Activated CD4-positive, alpha-beta T cell treated with anti-CD3 and anti-CD28 coated beads, Interleukin-2, amount 10 ng/mL, durations not matched to agents 7 days and 5 days (primary cell): ENCODE data around the gene MAPK1. TPM values are rescaled to one million over a fixed set of nuclear protein-coding genes. Genes with fewer than 3 reads are reported as not detected.
"Not testable (repeated sequence)": the region's sequence is repeated elsewhere in the genome, so short reads cannot be mapped to it uniquely, and the experiment has no call there.

ENCODE experiments used
- CTCF ChIA-PET: fragments of 350-600 bp; sonication (Branson Sonifier 250); formaldehyde crosslinking; loops from one replicate; lab custom pipeline; 2021; ENCODE audit warnings: antibody characterized with exemption; lab: Charles Lee
- POLR2A ChIA-PET: fragments of 350-600 bp; sonication (Branson Sonifier 250); formaldehyde crosslinking; loops from one replicate; lab custom pipeline; 2021; ENCODE audit warnings: antibody characterized with exemption; lab: Charles Lee
- DNase-seq: peaks from one replicate; pipeline ENCODE4 v3.0.0-alpha.2; 2020
- H3K27ac Mint-ChIP-seq: one replicate; pipeline ENCODE4 v1.8.0; 2021; ENCODE audit warnings: mild to moderate bottlenecking, moderate library complexity, mixed read lengths
- H3K27me3 Mint-ChIP-seq: one replicate; pipeline ENCODE4 v1.8.0; 2021; ENCODE audit warnings: mixed read lengths
- H3K36me3 Mint-ChIP-seq: one replicate; pipeline ENCODE4 v1.8.0; 2021; ENCODE audit warnings: low read depth, mixed read lengths
- H3K4me1 Mint-ChIP-seq: one replicate; pipeline ENCODE4 v1.8.0; 2021; ENCODE audit warnings: mixed read lengths
- H3K4me3 Mint-ChIP-seq: one replicate; pipeline ENCODE4 v1.8.0; 2021; ENCODE audit warnings: mild to moderate bottlenecking, moderate library complexity, mixed read lengths
- H3K9me3 Mint-ChIP-seq: one replicate; pipeline ENCODE4 v1.8.0; 2021; ENCODE audit warnings: mixed read lengths
- total RNA-seq, 2 experiments: library from RNA; stranded (reverse); gene quantifications; one replicate each; pipeline ENCODE4 v1.2.3, GENCODE V29; 2021

MAPK1 gene
- total RNA-seq, 2 experiments from 2014 or later = 123 to 139 TPM

- Mint-ChIP-seq H3K4me1 (peaks cover 62% of the 10 kb centered on the region), H3K27me3 (no peaks in the 10 kb centered on the region), H3K27ac (no peak overlapping the region), H3K4me3 (no peak overlapping the region), H3K36me3 (peaks cover 15% of the 10 kb centered on the region), H3K9me3 (no peaks in the 10 kb centered on the region)
- POLR2A ChIA-PET = no interaction called here
- CTCF ChIA-PET = no interaction called here
- DNase-seq = no peak
These were observed 10.6 kb downstream of the MAPK1 start for GRCh38 chr22:21856868-21857267.

- H3K36me3 Mint-ChIP-seq = peaks cover 15% of the 10 kb centered on the region
These were observed 11.2 kb downstream of the MAPK1 start for GRCh38 chr22:21856197-21856596.

GRCh38 chr22:21855676-21856075 lies 11.8 kb downstream of the MAPK1 start:
- DNase-seq = no peak
- Mint-ChIP-seq H3K9me3 (no peaks in the 10 kb centered on the region), H3K27me3 (no peaks in the 10 kb centered on the region), H3K4me3 (no peak overlapping the region), H3K4me1 (peaks cover 55% of the 10 kb centered on the region), H3K36me3 (peaks cover 15% of the 10 kb centered on the region), H3K27ac (no peak overlapping the region)
- ChIA-PET POLR2A (no interaction called here), CTCF (no interaction called here)

More at GRCh38 chr22:21856197-21856596, 11.2 kb downstream of the MAPK1 start:
- no peak overlapping the region for H3K27ac Mint-ChIP-seq
- H3K4me1 Mint-ChIP-seq = peaks cover 56% of the 10 kb centered on the region
- POLR2A ChIA-PET = no interaction called here
- H3K4me3 Mint-ChIP-seq = no peak overlapping the region
- CTCF ChIA-PET = no interaction called here
- no peaks in the 10 kb centered on the region for H3K27me3 Mint-ChIP-seq
- no peaks in the 10 kb centered on the region for H3K9me3 Mint-ChIP-seq
- DNase-seq = no peak

- Mint-ChIP-seq H3K9me3 (peaks cover 4% of the 10 kb centered on the region), H3K27me3 (no peaks in the 10 kb centered on the region), H3K27ac (no peak overlapping the region), H3K4me3 (no peak overlapping the region), H3K36me3 (peaks cover 18% of the 10 kb centered on the region), H3K4me1 (peaks cover 21% of the 10 kb centered on the region)
- no peak for DNase-seq
- ChIA-PET CTCF (no interaction called here), POLR2A (no interaction called here)
These were observed 16.8 kb downstream of the MAPK1 start for GRCh38 chr22:21850660-21851059.

GRCh38 chr22:21849489-21849888 lies 18.0 kb downstream of the MAPK1 start:
- H3K36me3 Mint-ChIP-seq = peaks cover 18% of the 10 kb centered on the region
- no peaks in the 10 kb centered on the region for H3K27me3 Mint-ChIP-seq
- H3K4me3 Mint-ChIP-seq = no peak overlapping the region
- DNase-seq = no peak
- H3K9me3 Mint-ChIP-seq = peaks cover 4% of the 10 kb centered on the region
- CTCF ChIA-PET = no interaction called here
- POLR2A ChIA-PET = no interaction called here
- H3K4me1 Mint-ChIP-seq = peaks cover 21% of the 10 kb centered on the region
- no peak overlapping the region for H3K27ac Mint-ChIP-seq

- Mint-ChIP-seq H3K4me1 (peaks cover 15% of the 10 kb centered on the region), H3K36me3 (peaks cover 15% of the 10 kb centered on the region)
- H3K9me3 Mint-ChIP-seq, H3K4me3 Mint-ChIP-seq, CTCF ChIA-PET, H3K27ac Mint-ChIP-seq, DNase-seq, POLR2A ChIA-PET, H3K27me3 Mint-ChIP-seq: not testable (repeated sequence)
These were observed 19.4 kb downstream of the MAPK1 start for GRCh38 chr22:21848057-21848456.

GRCh38 chr22:21845558-21846453 lies 21.6 kb downstream of the MAPK1 start:
- H3K4me1 Mint-ChIP-seq = peaks cover 13% of the 10 kb centered on the region
- H3K4me3 Mint-ChIP-seq = no peak overlapping the region
- H3K27me3 Mint-ChIP-seq = no peaks in the 10 kb centered on the region
- H3K36me3 Mint-ChIP-seq = peaks cover 13% of the 10 kb centered on the region
- ChIA-PET CTCF (interaction anchor here (0.6 to 1.0 kb wide), 2 partner anchors 19 to 556 kb away, joined by 3 read pairs; no protein-coding TSS in a partner anchor), POLR2A (no interaction called here)
- H3K27ac Mint-ChIP-seq = no peak overlapping the region
- DNase-seq = no peak
- peaks cover 4% of the 10 kb centered on the region for H3K9me3 Mint-ChIP-seq

GRCh38 chr22:21842946-21843345 lies 24.5 kb downstream of the MAPK1 start:
- Mint-ChIP-seq H3K4me3 (no peak overlapping the region), H3K9me3 (peaks cover 1% of the 10 kb centered on the region), H3K36me3 (peaks cover 5% of the 10 kb centered on the region), H3K27me3 (no peaks in the 10 kb centered on the region), H3K4me1 (peaks cover 20% of the 10 kb centered on the region), H3K27ac (no peak overlapping the region)
- ChIA-PET POLR2A (no interaction called here), CTCF (interaction anchor here (1.1 kb wide), 1 partner anchor 22 kb away, joined by 3 read pairs; no protein-coding TSS in a partner anchor)
- no peak for DNase-seq

GRCh38 chr22:21841422-21841821 lies 26.0 kb downstream of the MAPK1 start:
- Mint-ChIP-seq H3K27ac (no peak overlapping the region), H3K4me3 (no peak overlapping the region), H3K9me3 (no peaks in the 10 kb centered on the region), H3K4me1 (peaks cover 22% of the 10 kb centered on the region), H3K27me3 (no peaks in the 10 kb centered on the region), H3K36me3 (peaks cover 5% of the 10 kb centered on the region)
- no peak for DNase-seq
- ChIA-PET POLR2A (no interaction called here), CTCF (interaction anchor here (1.4 to 1.6 kb wide), 2 partner anchors 75 to 111 kb away, joined by 3 read pairs; partner anchors contain the start of gene PPM1F)

GRCh38 chr22:21840236-21840823 lies 27.1 kb downstream of the MAPK1 start:
- no peaks in the 10 kb centered on the region for H3K9me3 Mint-ChIP-seq
- CTCF ChIA-PET = interaction anchor here (1.4 kb wide), 1 partner anchor 74 kb away, joined by 3 read pairs; no protein-coding TSS in a partner anchor
- H3K4me1 Mint-ChIP-seq = peaks cover 23% of the 10 kb centered on the region
- POLR2A ChIA-PET = no interaction called here
- no peak for DNase-seq
- H3K27me3 Mint-ChIP-seq = no peaks in the 10 kb centered on the region
- H3K36me3 Mint-ChIP-seq = peaks cover 5% of the 10 kb centered on the region
- no peak overlapping the region for H3K27ac Mint-ChIP-seq
- no peak overlapping the region for H3K4me3 Mint-ChIP-seq

GRCh38 chr22:21839765-21840140 lies 27.7 kb downstream of the MAPK1 start:
- no peak overlapping the region for H3K4me3 Mint-ChIP-seq
- H3K4me1 Mint-ChIP-seq = peaks cover 27% of the 10 kb centered on the region
- POLR2A ChIA-PET = no interaction called here
- CTCF ChIA-PET = no interaction called here
- no peaks in the 10 kb centered on the region for H3K27me3 Mint-ChIP-seq
- no peak overlapping the region for H3K27ac Mint-ChIP-seq
- no peak for DNase-seq
- peaks cover 5% of the 10 kb centered on the region for H3K36me3 Mint-ChIP-seq
- H3K9me3 Mint-ChIP-seq = no peaks in the 10 kb centered on the region

GRCh38 chr22:21839104-21839764 lies 28.2 kb downstream of the MAPK1 start:
- CTCF ChIA-PET, H3K27ac Mint-ChIP-seq, H3K27me3 Mint-ChIP-seq, H3K36me3 Mint-ChIP-seq, POLR2A ChIA-PET, H3K4me3 Mint-ChIP-seq, H3K9me3 Mint-ChIP-seq, DNase-seq: not testable (repeated sequence)
- H3K4me1 Mint-ChIP-seq = peaks cover 27% of the 10 kb centered on the region
